HG02885 (cell line): ENCODE data around the gene PLEKHS1.
"Not testable (repeated sequence)": the region's sequence is repeated elsewhere in the genome, so short reads cannot be mapped to it uniquely, and the experiment has no call there.

Experiments
- ATAC-seq: cut with Tn5 transposase; IDR thresholded peaks from one replicate; pipeline ENCODE4 v1.9.1; 2021; ENCODE audit warnings: mild to moderate bottlenecking; ENCODE audit not compliant: unreplicated experiment, poor library complexity

The PLEKHS1 gene

GRCh38 chr10:113739577-113739976, 11.9 kb upstream of the PLEKHS1 start:
- ATAC-seq, result no peak

GRCh38 chr10:113740850-113741249, 10.6 kb upstream of the PLEKHS1 start:
- no peak for ATAC-seq

- no peak for ATAC-seq
These were observed 9.0 kb upstream of the PLEKHS1 start for GRCh38 chr10:113742466-113742865.

GRCh38 chr10:113743594-113743993, 7.9 kb upstream of the PLEKHS1 start:
- ATAC-seq, result no peak

GRCh38 chr10:113745374-113745773, 6.1 kb upstream of the PLEKHS1 start:
- ATAC-seq, result no peak

- ATAC-seq, result no peak
These were observed 5.1 kb upstream of the PLEKHS1 start for GRCh38 chr10:113746217-113746957.

GRCh38 chr10:113752553-113752952, 1.1 kb downstream of the PLEKHS1 start:
- ATAC-seq, result no peak

GRCh38 chr10:113753020-113753692, 1.7 kb downstream of the PLEKHS1 start:
- ATAC-seq, result no peak

GRCh38 chr10:113754125-113754524, 2.6 kb downstream of the PLEKHS1 start:
- no peak for ATAC-seq

GRCh38 chr10:113754768-113755167, 3.3 kb downstream of the PLEKHS1 start:
- no peak for ATAC-seq

- no peak for ATAC-seq
These were observed 5.6 kb downstream of the PLEKHS1 start for GRCh38 chr10:113756940-113757543.

- ATAC-seq, result no peak
These were observed 10.6 kb downstream of the PLEKHS1 start for GRCh38 chr10:113762083-113762482.

GRCh38 chr10:113764582-113764981, 13.1 kb downstream of the PLEKHS1 start:
- no peak for ATAC-seq

GRCh38 chr10:113765910-113766309, 14.4 kb downstream of the PLEKHS1 start:
- no peak for ATAC-seq

GRCh38 chr10:113767222-113767621, 15.7 kb downstream of the PLEKHS1 start:
- no peak for ATAC-seq

- ATAC-seq, result no peak
These were observed 18.9 kb downstream of the PLEKHS1 start for GRCh38 chr10:113770346-113770745.

- ATAC-seq, result not testable (repeated sequence)
These were observed 19.6 kb downstream of the PLEKHS1 start for GRCh38 chr10:113771131-113771530.

- ATAC-seq, result no peak
These were observed 24.3 kb downstream of the PLEKHS1 start for GRCh38 chr10:113775686-113776294.

- no peak for ATAC-seq
These were observed 25.1 kb downstream of the PLEKHS1 start for GRCh38 chr10:113776553-113776952.

GRCh38 chr10:113780681-113781250, 29.3 kb downstream of the PLEKHS1 start:
- no peak for ATAC-seq

- ATAC-seq, result no peak
These were observed 30.9 kb downstream of the PLEKHS1 start for GRCh38 chr10:113782367-113782766.
